Bronchial epithelial cell (primary cell): Measurements from ENCODE around the gene LAX1. TPM values are rescaled to one million over a fixed set of nuclear protein-coding genes. Genes with fewer than 3 reads are reported as not detected.

Experiments used
- DNase-seq: peaks from one replicate; pipeline ENCODE4 v3.0.0-alpha.2; 2010; ENCODE audit warnings: low read depth
- FAIRE-seq: peaks from 2 replicates; lab custom pipeline; 2011; peaks lifted over from hg19 to GRCh38; lab: Jason Lieb, UNC
- H3K27me3 ChIP-seq: 2 replicates; pipeline ENCODE4 v1.5.1; 2011; ENCODE audit warnings: low read length; ENCODE audit not compliant: control insufficient read depth, insufficient read depth
- H3K36me3 ChIP-seq: 2 replicates; pipeline ENCODE4 v1.5.1; 2011; ENCODE audit warnings: low read length; ENCODE audit not compliant: control insufficient read depth, insufficient read depth
- H3K4me3 ChIP-seq: 2 replicates; pipeline ENCODE4 v1.5.1; 2011; ENCODE audit warnings: mild to moderate bottlenecking, low read depth, low read length, control low read depth
- CTCF ChIP-seq: IDR thresholded peaks from 2 replicates; pipeline ENCODE4 v1.5.1; 2011; ENCODE audit warnings: mild to moderate bottlenecking, moderate library complexity, low read length, control low read depth, inconsistent platforms; ENCODE audit not compliant: insufficient read depth, severe bottlenecking
- total RNA-seq: library from RNA; depleted of rRNA; stranded (reverse); fragments of >200 nt; gene quantifications from 2 replicates; pipeline ENCODE4 v1.2.1, GENCODE V29; 2014

LAX1 gene
- total RNA-seq, 1 donor from 2014 or later = not detected

DNA sequence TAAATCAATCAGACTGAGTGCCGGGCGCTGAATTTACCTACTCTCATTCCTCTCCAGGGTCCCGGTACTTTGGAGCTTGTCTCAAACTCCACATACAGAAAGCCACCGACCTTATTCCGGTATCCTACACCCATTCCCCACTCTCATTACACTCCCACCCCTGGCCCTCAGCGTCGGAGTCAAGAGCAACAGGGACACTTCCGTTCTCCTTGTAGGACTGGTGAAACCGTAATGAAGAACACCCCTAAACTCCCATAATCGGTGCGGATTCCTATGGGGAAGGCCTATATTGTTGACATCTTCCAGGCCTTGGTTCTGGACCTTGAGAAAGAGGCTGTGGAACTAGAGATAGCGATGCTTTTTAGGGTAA, 31.2 kb downstream of the LAX1 start:
- TF ChIP-seq CTCF = no peak
- Histone ChIP-seq H3K27me3 (no peaks in the 10 kb centered on the region), H3K4me3 (peak overlapping the region; percentile 75), H3K36me3 (peaks cover 6% of the 10 kb centered on the region)
- FAIRE-seq = no peak
- DNase-seq = peak; percentile 33

GRCh38 chr1:203797216-203797615, 32.2 kb downstream of the LAX1 start:
- peaks cover 6% of the 10 kb centered on the region for H3K36me3 ChIP-seq

GRCh38 chr1:203797948-203798655, 33.1 kb downstream of the LAX1 start:
- FAIRE-seq (no peak), DNase-seq (peak; percentile 67)

More at GRCh38 chr1:203797216-203797615, 32.2 kb downstream of the LAX1 start:
- FAIRE-seq (no peak), DNase-seq (no peak)
- Histone ChIP-seq H3K27me3 (no peaks in the 10 kb centered on the region), H3K4me3 (no peak overlapping the region)
- no peak for TF ChIP-seq CTCF

DNA sequence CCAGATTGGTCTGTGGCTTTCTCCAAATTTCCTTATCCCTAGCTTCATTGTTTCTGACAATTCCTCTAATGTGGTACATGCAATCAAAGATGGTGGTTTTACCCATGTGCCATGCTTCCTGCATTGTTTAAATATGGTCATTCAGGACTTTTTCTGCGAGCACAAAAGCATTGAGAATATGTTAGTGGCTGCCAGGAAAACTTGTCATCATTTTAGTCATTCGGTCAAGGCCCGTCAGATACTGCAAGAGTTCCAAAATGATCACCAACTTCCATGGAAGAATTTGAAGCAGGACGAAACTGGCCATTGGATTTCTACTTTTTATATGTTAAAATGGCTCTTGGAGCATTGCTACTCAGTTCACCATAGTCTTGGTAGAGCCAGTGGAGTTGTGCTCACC, 34.2 kb downstream of the LAX1 start:
- no peak for TF ChIP-seq CTCF
- Histone ChIP-seq H3K4me3 (no peak overlapping the region), H3K36me3 (peaks cover 8% of the 10 kb centered on the region), H3K27me3 (no peaks in the 10 kb centered on the region)
- no peak for DNase-seq
- no peak for FAIRE-seq

More at GRCh38 chr1:203797948-203798655, 33.1 kb downstream of the LAX1 start:
- no peak overlapping the region for H3K4me3 ChIP-seq
- TF ChIP-seq CTCF = peak; percentile 25
- H3K27me3 ChIP-seq = no peaks in the 10 kb centered on the region
- peaks cover 6% of the 10 kb centered on the region for H3K36me3 ChIP-seq

- Histone ChIP-seq H3K36me3 (peaks cover 8% of the 10 kb centered on the region), H3K4me3 (no peak overlapping the region), H3K27me3 (no peaks in the 10 kb centered on the region)
- DNase-seq (no peak), FAIRE-seq (no peak)
- no peak for TF ChIP-seq CTCF
Observed at GRCh38 chr1:203799971-203800370, 35.0 kb downstream of the LAX1 start.

GRCh38 chr1:203805689-203806088, 40.7 kb downstream of the LAX1 start:
- FAIRE-seq (no peak), DNase-seq (no peak)
- peaks cover 7% of the 10 kb centered on the region for H3K36me3 ChIP-seq
- TF ChIP-seq CTCF = no peak
- H3K27me3 ChIP-seq = no peaks in the 10 kb centered on the region
- no peak overlapping the region for H3K4me3 ChIP-seq
